Raji (cell line): ENCODE measurements around the gene PTPRC.

Experiments used
- POLR2A ChIP-seq: IDR thresholded peaks from 2 replicates; pipeline ENCODE4 v1.6.1; 2011; ENCODE audit warnings: low read depth, low read length, control low read depth; ENCODE audit not compliant: insufficient read depth

Gene PTPRC, protein sequence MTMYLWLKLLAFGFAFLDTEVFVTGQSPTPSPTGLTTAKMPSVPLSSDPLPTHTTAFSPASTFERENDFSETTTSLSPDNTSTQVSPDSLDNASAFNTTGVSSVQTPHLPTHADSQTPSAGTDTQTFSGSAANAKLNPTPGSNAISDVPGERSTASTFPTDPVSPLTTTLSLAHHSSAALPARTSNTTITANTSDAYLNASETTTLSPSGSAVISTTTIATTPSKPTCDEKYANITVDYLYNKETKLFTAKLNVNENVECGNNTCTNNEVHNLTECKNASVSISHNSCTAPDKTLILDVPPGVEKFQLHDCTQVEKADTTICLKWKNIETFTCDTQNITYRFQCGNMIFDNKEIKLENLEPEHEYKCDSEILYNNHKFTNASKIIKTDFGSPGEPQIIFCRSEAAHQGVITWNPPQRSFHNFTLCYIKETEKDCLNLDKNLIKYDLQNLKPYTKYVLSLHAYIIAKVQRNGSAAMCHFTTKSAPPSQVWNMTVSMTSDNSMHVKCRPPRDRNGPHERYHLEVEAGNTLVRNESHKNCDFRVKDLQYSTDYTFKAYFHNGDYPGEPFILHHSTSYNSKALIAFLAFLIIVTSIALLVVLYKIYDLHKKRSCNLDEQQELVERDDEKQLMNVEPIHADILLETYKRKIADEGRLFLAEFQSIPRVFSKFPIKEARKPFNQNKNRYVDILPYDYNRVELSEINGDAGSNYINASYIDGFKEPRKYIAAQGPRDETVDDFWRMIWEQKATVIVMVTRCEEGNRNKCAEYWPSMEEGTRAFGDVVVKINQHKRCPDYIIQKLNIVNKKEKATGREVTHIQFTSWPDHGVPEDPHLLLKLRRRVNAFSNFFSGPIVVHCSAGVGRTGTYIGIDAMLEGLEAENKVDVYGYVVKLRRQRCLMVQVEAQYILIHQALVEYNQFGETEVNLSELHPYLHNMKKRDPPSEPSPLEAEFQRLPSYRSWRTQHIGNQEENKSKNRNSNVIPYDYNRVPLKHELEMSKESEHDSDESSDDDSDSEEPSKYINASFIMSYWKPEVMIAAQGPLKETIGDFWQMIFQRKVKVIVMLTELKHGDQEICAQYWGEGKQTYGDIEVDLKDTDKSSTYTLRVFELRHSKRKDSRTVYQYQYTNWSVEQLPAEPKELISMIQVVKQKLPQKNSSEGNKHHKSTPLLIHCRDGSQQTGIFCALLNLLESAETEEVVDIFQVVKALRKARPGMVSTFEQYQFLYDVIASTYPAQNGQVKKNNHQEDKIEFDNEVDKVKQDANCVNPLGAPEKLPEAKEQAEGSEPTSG (N-terminal part only)

DNA sequence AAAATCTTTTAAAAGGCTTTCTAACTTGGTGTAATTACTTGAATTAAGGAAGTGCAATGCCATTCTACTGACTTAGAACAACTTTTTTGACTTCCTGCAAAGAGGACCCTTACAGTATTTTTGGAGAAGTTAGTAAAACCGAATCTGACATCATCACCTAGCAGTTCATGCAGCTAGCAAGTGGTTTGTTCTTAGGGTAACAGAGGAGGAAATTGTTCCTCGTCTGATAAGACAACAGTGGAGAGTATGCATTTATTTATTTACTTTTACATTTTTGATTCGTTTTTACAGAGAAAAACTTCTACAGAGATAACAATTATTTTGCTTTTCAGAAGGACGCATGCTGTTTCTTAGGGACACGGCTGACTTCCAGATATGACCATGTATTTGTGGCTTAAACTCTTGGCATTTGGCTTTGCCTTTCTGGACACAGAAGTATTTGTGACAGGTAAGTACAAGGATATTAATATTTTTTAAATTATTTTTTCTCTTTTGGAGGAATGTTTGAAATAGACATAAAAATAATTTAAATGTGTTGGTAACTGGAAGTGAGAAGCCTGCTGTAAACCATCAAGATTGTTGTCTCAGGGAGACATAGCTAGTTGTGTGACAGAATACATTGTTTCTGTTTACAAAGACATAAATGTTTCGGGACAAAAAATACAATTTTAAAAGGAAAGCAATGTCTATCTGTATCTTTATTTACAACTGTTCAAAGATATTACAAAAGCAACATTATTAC is at the start of gene PTPRC:
Gene PTPRC (plus strand): TSS at position 147 of the 742 bp plus-strand sequence. CDS start 229 bp downstream, at position 376.
- TF ChIP-seq POLR2A = peak; percentile 53; the same call in 1 of the 2 replicates

DNA sequence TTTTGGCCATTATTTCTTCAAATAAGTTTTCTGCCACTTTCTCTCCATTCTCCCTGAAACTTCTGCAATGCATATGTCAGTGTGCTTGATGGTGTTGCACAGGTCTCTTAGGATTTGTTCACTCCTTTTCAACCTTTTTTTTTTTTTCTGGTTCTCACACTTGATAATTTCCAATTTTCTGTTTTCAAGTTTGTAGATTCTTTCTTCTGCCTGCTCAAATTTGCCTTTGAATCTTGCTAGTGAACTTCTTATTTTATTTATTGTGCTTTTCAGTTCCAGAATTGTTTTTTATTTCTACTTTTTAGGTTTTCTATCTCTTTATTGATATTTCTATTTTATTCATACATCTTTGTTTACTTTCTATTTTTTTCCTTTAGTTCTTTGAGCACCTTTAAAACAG is 48.4 kb upstream of the PTPRC start:
- TF ChIP-seq POLR2A = no peak

DNA sequence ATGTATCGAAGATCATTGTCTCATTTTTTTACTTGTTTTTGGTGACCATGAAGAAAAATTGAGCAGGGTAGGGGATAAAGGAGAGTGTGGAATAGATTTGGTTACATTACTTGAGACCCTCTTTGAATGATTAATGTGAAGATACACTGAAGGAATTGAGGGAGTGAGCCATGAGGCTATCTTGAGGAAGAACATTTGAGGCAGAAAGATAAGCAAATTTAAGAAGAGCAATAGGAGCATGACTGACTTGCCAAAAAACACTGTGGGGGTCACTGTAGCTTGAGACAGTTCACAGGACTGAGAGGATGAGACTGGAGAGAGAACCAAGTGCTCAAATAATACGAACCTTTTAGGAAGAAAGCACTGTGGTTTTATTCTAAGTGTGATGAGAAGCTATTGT is 43.1 kb upstream of the PTPRC start:
- no peak for TF ChIP-seq POLR2A

DNA sequence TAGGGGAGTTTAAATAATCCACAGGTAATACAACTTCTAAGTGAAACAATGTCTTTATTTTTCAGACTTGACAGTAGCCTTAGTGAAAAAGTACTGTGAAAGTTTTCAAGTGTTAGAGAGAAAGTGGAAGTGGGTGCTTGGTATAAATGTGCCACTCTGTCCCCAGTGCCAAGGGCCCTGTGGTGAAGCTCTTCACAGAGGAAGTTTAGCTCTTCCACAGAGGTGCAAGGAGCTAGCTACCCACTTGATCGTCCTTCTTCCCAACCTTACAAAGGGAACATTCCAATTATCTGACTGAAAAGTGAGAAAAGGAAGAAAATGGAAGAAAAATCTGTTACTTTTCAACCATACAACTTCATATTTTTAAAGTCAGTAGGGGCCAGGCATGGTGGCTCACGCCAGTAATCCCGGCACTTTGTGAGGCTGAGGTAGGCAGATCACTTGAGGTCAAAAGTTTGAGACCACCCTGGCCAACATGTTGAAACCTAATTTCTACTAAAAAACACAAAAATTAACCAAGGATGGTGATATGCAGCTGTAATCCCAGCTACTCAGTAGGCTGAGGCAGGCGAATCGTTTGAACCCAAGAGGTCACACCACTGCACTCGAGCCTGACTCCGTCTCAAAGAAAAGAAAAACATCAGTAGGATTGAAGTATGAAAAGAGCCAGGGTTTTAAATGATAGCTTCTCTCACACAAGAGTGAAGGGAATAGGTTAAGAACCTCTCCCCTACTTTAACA is 41.0 kb upstream of the PTPRC start:
- TF ChIP-seq POLR2A = no peak

DNA sequence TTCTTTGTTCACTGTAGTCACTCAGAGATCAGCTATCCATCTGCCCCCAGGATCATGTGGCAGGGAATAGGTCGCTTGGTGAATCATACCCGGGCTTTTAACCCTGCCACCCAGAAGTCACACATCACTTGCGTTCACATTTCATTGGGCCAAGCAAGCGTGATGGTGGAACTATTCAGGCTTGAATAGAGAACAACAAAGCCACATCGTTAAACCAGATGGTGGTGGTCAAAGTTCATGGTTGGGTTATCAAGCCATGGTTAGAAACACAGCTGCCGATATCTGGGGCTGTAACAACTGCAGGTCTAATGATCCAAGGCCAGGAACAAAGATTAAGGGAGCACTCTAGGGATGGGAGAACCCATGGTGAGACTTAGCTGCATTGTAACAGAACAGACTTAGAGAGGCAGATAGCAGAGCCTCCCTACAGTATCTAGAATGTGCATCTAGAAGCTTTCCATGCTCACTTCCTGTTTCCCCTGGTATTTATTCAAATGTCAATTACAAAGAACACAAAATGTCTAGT is 40.0 kb upstream of the PTPRC start:
- TF ChIP-seq POLR2A = peak; percentile 71

DNA sequence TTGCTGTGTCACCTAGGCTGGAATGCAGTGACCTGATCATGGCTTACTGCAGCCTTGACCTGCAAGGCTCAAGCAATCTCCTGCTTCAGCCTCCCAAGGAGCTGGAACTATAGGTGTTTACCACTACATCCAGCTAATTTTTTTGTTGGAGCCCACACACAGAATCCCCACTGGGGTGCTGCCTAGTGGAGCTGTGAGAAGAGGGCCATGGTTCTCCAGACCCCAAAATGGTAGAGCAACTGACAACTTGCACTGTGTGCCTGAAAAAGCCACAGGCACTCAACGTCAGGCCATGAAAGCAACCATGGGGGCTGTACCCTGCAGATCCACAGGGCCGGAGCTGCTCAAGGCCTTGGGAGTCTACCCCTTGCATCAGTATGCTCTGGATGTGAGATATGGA is 39.1 kb upstream of the PTPRC start:
- no peak for TF ChIP-seq POLR2A

DNA sequence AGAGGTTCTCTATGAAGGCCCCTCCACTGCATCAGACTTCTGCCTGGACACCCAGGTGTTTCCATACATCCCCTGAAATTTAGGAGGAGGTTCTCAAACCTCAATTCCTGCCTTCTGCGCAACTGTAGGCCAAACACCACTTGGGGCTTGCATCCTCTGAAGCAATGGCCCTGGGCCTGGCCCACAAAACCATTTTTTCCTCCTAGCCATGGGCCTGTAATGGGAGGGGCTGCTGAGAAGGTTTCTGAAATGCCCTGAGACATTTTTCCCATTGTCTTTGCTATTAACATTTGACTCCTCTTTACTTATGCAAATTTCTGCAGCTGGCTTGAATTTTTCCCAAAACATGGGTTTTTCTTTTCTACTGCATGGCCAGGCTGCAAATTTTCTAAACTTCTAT is 37.9 kb upstream of the PTPRC start:
- TF ChIP-seq POLR2A = no peak

DNA sequence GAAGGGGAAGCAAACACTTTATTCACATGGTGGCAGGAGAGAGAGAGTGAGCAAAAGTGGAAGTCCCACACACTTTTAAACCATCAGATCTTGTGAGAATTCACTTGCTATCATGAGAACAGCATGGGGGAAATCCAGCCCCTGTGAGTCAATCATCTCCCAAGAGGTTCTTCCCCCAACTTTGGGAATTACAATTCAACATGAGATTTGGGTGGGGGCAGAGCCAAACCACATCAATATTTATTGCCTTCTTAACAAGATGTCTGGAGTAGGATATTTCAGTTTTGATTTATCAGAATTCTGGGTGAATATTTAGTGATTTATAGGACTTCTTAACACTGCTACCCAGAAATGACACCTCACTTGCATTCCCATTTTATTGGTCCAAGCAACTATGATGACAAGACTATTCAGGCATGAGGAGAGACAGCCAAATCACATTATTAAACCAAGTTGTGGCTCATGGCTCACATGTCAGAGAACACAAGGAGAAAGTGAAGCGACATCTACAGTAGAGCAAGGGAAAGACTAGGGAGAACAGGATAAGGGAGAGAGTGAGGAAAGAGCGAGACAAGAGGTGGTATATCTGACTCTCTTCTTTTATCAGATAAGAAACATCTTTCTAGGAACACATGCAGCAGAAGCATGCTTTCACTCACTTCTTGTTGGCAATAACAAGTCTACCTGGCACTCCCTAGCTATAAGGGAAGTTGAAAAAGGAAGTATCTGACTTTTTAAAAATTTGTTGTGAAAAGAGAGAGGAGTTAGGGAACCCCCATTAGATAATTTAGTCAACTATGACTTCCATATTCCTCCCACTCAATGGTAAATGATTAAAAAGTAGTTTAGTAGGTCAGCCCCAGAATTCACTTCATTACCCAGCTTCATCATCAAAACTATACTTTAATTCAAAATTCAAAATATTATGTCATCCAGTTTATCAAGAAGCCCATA is 36.6 kb upstream of the PTPRC start:
- TF ChIP-seq POLR2A = no peak

DNA sequence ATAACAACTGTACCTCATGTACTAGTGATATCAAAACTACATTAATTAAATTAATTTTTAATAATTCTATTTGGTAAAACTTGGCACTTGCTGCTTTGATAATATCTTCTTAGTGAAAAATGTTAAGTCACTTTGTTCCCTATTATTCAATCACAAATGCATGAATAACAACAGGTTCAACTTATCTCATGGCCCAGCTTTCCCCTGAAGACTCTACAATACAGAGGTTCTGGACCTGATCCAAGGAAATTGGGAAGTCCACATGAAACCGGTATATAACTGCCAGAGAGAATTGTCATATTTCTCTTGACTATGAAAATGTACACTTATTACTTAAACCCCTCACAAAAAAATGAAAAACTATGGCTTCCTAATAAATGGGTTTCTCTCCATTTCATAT is 33.9 kb upstream of the PTPRC start:
- no peak for TF ChIP-seq POLR2A

DNA sequence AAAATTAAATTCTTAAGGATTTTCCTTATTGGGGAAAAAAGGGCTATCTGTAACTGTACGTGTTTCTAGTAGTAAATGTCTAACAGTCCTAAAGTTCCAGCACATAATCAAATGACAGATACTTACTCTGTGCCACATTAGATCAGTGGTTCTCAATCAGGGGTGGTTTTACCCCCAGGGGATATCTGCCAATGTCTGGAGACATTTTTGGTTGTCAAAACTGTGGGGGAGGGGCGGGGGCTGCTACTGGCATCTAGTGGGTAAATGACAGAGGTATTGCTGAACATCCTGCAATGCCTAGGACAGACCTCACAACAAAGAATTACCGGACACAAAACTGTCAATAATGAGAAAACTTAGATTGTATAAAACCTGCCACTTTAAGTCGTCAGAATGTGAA is 33.4 kb upstream of the PTPRC start:
- TF ChIP-seq POLR2A = no peak

DNA sequence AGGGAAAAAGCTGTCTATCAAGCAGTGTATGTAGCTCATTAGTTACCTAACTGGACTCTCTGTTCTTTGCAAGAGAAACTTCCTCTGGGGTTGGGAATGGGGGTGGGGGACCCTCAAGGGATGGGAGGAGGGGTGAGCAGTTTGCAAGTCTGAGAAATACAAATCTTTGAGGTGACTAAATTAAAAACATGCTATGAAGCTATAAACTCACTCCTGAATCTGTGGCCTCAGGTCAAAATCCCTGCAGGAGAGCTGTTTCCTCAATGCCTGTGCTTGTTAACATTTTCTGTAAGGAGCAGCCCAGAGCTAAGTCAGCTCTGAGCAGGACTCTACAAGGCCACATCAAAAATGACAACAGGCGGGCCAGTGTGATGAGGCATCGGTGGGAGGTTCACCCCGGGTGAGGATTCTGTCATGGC is 32.8 kb upstream of the PTPRC start:
- no peak for TF ChIP-seq POLR2A

DNA sequence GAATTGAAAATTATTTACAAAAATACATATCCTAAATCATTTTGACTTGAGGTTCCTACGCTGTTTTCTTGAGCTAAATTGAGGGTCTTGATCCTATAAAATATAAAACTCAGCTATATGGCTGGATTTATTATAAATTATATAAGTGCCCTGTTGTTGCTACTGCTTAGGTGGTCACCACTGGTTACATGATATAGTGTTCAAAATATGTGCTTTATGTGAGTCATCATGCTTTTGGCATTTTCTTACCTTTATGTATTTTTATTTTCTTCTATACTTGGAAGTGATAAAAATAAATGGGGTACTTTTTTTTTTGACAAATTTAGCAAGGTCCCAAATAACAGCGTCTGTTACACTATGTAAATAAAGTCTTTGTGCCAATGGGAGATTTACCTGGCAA is 31.1 kb upstream of the PTPRC start:
- TF ChIP-seq POLR2A = no peak
